OCI-M2 (cell line): ENCODE measurements around the gene PRR7.

Experiments used
- DNase-seq: peaks from one replicate; lab custom pipeline; 2025; ENCODE audit not compliant: unreplicated experiment; lab: John Stamatoyannopoulos, UW

The PRR7 gene

GRCh38 chr5:177497292-177498012 lies 50.8 kb downstream of the PRR7 start, which contains the start of gene PDLIM7:
TSS of gene PDLIM7 (minus strand) at chr5:177497604. CDS start at chr5:177496512, 1,092 bp downstream.
- DNase-seq: peak; percentile 83

GRCh38 chr5:177498013-177498787 lies 51.6 kb downstream of the PRR7 start:
- peak; percentile 19 for DNase-seq

GRCh38 chr5:177499842-177500241 lies 53.2 kb downstream of the PRR7 start:
- no peak for DNase-seq

- peak; percentile 64 for DNase-seq
These were observed 54.3 kb downstream of the PRR7 start for GRCh38 chr5:177500685-177501522.

GRCh38 chr5:177501874-177502678 lies 55.5 kb downstream of the PRR7 start:
- no peak for DNase-seq

GRCh38 chr5:177502886-177503285 lies 56.3 kb downstream of the PRR7 start:
- DNase-seq: no peak

GRCh38 chr5:177503351-177504085 lies 56.9 kb downstream of the PRR7 start:
- no peak for DNase-seq

GRCh38 chr5:177504086-177505056 lies 57.8 kb downstream of the PRR7 start:
- DNase-seq: no peak

- no peak for DNase-seq
These were observed 58.5 kb downstream of the PRR7 start for GRCh38 chr5:177505075-177505474.
